H1 (cell line): ENCODE data around the gene ELL. TPM values are rescaled to one million over a fixed set of nuclear protein-coding genes. Genes with fewer than 3 reads are reported as not detected.

Source experiments
- BACH1 ChIP-seq: IDR thresholded peaks from 2 replicates; pipeline ENCODE4 v1.6.1; 2012; ENCODE audit warnings: low read length, improper control_type of control experiment
- CREB1 ChIP-seq: IDR thresholded peaks from 2 replicates; pipeline ENCODE4 v1.6.1; 2012; ENCODE audit warnings: inconsistent platforms
- EGR1 ChIP-seq: IDR thresholded peaks from 2 replicates; pipeline ENCODE4 v1.6.1; 2011; ENCODE audit warnings: low read depth, low read length, borderline replicate concordance
- KDM5A ChIP-seq: fragments of 200-600 bp; IDR thresholded peaks from 2 replicates; pipeline ENCODE4 v1.7.1; 2012; ENCODE audit warnings: mild to moderate bottlenecking, low read length, inconsistent platforms, mixed read lengths
- POU5F1 ChIP-seq: IDR thresholded peaks from 2 replicates; pipeline ENCODE4 v1.6.1; 2011; ENCODE audit warnings: low read depth, mild to moderate bottlenecking, low read length, moderate library complexity
- polyA plus RNA-seq, 7 experiments: library from polyadenylated mRNA; depleted of rRNA in 3 of 7; stranded (reverse) in 5 of 7; unstranded in 2 of 7; fragments of >200 nt in 5 of 7; fragments of 200-250 nt in 2 of 7; gene quantifications; 1 replicate in 5 of 7; 2 replicates in 1 of 7; 4 replicates in 1 of 7; pipeline versions ENCODE4 v1.2.1 to v1.2.3, GENCODE V29; 2011 to 2013; ENCODE audit warnings: missing spikeins in 2 of 7, mixed read lengths in 2 of 7
- total RNA-seq: library from RNA; stranded (reverse); fragmentation: NEBNext Ultra II Directional; extraction: Animal tissue kit (Norgen Biotek cat#: 25700); gene quantifications from 2 replicates; pipeline ENCODE4 v1.2.1, GENCODE V29; 2021
- TF ChIP-seq, protein P1 (sequence below): fragments of 300-600 bp; sonication (generic); IDR thresholded peaks from 2 replicates; pipeline ENCODE4 v1.7.1; 2012; ENCODE audit warnings: low read length, moderate library complexity, mild to moderate bottlenecking, inconsistent platforms; ENCODE audit not compliant: insufficient replicate concordance

The ELL gene
- total and polyA plus RNA-seq, 2 of the 8 experiments (the other 6 are each of a cell fraction or from before 2014, with no cell fraction given), result 5.2 to 10.5 TPM

DNA sequence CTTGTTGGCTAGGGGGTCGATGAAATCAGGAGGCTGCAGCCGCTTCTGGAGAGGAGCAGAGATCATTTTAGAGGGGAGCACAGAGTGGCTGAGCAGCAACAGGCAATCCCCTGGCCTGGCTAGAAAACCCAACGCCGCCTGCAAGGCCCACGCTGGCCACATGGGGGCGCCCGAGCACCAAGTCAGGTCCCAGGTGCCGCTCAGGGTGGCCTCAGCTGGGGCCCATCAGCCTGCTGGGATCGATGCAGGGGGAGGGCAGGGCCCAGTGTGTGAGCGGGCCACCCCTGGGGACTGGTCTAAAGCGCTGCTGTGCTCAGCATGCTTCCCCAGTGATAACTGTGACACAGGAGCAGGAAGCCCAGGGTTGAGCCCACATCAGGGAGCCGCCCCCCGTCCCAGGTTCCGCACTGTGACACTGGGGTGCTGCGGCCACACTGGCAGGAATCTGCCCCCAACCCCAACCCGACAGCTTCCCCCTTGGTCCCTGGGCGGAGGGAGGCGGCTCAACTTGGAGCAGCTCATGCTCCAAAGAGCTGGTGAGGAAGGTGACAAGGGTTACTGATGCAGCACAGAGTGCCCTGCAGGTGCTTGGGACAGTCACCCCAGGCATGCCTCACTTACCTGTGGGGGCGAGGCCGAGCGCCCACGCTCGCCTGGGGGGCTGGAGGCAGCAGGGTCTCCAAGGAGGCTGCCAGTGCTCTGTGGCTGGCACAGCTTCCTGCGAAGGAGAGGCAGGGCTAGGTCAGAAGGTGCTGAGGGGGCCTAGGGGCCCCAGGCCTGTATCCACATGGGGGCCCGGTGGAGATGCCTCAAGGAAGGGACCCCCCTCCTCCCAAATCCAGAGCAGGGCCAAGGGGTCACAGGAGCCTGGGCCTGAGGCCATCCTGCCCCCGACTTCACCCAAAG is 70.7 kb downstream of the ELL start (continued):
- TF ChIP-seq, protein P1, sequence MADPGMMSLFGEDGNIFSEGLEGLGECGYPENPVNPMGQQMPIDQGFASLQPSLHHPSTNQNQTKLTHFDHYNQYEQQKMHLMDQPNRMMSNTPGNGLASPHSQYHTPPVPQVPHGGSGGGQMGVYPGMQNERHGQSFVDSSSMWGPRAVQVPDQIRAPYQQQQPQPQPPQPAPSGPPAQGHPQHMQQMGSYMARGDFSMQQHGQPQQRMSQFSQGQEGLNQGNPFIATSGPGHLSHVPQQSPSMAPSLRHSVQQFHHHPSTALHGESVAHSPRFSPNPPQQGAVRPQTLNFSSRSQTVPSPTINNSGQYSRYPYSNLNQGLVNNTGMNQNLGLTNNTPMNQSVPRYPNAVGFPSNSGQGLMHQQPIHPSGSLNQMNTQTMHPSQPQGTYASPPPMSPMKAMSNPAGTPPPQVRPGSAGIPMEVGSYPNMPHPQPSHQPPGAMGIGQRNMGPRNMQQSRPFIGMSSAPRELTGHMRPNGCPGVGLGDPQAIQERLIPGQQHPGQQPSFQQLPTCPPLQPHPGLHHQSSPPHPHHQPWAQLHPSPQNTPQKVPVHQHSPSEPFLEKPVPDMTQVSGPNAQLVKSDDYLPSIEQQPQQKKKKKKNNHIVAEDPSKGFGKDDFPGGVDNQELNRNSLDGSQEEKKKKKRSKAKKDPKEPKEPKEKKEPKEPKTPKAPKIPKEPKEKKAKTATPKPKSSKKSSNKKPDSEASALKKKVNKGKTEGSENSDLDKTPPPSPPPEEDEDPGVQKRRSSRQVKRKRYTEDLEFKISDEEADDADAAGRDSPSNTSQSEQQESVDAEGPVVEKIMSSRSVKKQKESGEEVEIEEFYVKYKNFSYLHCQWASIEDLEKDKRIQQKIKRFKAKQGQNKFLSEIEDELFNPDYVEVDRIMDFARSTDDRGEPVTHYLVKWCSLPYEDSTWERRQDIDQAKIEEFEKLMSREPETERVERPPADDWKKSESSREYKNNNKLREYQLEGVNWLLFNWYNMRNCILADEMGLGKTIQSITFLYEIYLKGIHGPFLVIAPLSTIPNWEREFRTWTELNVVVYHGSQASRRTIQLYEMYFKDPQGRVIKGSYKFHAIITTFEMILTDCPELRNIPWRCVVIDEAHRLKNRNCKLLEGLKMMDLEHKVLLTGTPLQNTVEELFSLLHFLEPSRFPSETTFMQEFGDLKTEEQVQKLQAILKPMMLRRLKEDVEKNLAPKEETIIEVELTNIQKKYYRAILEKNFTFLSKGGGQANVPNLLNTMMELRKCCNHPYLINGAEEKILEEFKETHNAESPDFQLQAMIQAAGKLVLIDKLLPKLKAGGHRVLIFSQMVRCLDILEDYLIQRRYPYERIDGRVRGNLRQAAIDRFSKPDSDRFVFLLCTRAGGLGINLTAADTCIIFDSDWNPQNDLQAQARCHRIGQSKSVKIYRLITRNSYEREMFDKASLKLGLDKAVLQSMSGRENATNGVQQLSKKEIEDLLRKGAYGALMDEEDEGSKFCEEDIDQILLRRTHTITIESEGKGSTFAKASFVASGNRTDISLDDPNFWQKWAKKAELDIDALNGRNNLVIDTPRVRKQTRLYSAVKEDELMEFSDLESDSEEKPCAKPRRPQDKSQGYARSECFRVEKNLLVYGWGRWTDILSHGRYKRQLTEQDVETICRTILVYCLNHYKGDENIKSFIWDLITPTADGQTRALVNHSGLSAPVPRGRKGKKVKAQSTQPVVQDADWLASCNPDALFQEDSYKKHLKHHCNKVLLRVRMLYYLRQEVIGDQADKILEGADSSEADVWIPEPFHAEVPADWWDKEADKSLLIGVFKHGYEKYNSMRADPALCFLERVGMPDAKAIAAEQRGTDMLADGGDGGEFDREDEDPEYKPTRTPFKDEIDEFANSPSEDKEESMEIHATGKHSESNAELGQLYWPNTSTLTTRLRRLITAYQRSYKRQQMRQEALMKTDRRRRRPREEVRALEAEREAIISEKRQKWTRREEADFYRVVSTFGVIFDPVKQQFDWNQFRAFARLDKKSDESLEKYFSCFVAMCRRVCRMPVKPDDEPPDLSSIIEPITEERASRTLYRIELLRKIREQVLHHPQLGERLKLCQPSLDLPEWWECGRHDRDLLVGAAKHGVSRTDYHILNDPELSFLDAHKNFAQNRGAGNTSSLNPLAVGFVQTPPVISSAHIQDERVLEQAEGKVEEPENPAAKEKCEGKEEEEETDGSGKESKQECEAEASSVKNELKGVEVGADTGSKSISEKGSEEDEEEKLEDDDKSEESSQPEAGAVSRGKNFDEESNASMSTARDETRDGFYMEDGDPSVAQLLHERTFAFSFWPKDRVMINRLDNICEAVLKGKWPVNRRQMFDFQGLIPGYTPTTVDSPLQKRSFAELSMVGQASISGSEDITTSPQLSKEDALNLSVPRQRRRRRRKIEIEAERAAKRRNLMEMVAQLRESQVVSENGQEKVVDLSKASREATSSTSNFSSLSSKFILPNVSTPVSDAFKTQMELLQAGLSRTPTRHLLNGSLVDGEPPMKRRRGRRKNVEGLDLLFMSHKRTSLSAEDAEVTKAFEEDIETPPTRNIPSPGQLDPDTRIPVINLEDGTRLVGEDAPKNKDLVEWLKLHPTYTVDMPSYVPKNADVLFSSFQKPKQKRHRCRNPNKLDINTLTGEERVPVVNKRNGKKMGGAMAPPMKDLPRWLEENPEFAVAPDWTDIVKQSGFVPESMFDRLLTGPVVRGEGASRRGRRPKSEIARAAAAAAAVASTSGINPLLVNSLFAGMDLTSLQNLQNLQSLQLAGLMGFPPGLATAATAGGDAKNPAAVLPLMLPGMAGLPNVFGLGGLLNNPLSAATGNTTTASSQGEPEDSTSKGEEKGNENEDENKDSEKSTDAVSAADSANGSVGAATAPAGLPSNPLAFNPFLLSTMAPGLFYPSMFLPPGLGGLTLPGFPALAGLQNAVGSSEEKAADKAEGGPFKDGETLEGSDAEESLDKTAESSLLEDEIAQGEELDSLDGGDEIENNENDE, result no peak
- no peak for TF ChIP-seq KDM5A
- no peak for TF ChIP-seq EGR1
- TF ChIP-seq POU5F1, result no peak
- TF ChIP-seq BACH1, result no peak
- no peak; the same call in 1 of the 2 replicates for TF ChIP-seq CREB1
